Stimulated activated CD4-positive, alpha-beta T cell treated with anti-CD3 and anti-CD28 coated beads, Interleukin-2, amount 100 ng/mL, for 24 hours (primary cell): ENCODE results near the gene LIG3.
"Not testable (repeated sequence)": the region's sequence is repeated elsewhere in the genome, so short reads cannot be mapped to it uniquely, and the experiment has no call there.

Source experiments
- DNase-seq, 2 donors: peaks; one replicate each; pipeline ENCODE4 v3.0.0-alpha.2; 2020

LIG3 gene

DNA sequence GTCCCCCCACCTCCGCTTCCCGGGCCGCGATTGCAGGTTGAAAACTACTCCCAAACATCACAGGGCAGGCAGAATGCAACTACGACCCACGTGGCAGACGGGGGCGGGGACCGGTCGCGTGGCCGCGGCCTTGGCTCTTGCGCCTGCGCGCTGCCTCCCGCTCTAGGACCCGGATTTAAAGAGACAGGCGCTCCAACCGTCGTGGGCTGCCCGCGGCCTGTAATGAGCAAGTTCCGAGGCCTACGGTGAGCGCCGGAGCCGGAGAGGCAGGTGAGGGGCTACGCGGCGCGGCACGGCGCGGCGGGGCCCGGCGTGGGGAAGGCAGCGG lies at the start of gene LIG3:
Gene LIG3, plus strand, starts transcription at position 160 of the 328 bp plus-strand sequence. CDS start 2,494 bp downstream, outside the sequence.
- peak; percentile 95 to 96 for DNase-seq

DNA sequence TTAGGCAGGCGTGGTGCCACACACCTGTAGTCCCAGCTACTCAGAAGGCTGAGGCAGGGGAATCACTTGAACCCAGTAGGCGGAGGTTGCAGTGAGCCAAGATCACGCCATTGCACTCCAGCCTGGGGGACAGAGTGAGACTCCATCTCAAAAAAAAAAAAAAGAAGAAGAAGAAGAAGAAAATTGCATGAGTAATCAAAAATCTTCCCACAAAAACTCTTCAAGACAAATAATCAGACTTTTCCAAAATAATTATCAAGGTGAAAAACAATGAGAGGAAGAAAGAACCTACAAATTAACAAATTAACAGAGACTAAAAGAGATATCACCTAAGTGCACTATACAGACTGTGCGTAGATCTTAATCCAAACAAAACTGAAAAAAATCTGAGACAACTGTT lies 29.5 kb upstream of the LIG3 start:
- not testable (repeated sequence) for DNase-seq

DNA sequence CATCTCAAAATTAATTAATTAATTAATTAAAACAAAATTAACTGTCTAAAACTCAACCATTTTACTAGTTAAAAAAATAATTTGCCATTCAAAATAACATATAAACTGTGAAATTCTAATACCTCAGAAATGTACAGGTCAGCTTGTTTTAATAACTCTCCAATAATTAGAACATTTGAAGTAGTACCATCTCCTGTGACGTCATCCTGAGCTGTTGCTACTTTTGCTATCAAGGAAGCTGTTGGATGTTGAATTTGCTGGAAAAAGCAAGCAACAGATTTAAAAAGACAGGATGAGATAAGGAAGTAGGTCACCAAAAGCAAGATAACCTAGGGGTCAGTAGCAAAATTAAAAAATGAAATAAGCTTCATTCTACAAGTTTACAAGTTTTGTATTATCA lies 21.9 kb upstream of the LIG3 start:
- DNase-seq: no peak

DNA sequence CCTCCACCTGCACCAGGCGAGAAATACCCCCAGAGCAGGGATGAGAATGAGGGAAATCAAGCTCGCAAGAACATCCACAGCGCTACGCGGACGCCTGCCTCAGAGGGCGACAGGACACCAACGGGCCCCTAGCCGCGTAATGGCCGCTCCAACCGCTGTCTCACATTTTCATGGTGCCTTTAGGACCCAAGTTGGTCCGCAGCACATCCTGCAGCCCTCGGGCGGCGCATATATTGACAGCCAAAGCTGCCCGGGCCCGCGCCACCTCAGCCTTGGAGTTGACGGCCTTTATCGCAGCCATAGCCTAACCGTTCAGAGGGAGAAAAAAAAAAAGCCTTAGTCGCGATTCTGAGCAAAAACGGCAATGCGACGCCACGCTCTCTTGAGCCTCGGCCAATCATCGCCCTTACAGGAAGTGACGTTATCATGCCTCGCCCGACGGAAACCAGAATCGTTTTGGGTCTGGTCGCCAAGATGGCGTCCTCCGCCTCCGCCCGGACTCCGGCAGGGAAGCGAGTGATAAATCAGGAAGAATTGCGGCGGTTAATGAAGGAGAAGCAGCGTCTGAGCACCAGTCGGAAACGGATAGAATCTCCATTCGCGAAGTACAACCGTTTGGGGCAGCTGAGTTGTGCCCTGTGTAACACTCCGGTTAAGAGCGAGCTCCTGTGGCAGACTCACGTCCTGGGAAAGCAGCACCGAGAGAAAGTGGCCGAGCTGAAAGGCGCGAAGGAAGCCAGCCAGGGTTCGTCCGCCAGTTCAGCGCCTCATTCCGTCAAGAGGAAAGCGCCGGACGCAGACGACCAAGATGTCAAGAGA lies 19.0 kb upstream of the LIG3 start, which contains the start of the genes CCT6B and ZNF830:
Gene CCT6B, minus strand, starts transcription at position 368 of the 819 bp plus-strand sequence. Its CDS starts 67 bp downstream, at position 301.
Gene ZNF830, plus strand, starts transcription at position 448 of the 819 bp plus-strand sequence. Its CDS starts 27 bp downstream, at position 475.
- DNase-seq: peak; percentile 87 to 91

DNA sequence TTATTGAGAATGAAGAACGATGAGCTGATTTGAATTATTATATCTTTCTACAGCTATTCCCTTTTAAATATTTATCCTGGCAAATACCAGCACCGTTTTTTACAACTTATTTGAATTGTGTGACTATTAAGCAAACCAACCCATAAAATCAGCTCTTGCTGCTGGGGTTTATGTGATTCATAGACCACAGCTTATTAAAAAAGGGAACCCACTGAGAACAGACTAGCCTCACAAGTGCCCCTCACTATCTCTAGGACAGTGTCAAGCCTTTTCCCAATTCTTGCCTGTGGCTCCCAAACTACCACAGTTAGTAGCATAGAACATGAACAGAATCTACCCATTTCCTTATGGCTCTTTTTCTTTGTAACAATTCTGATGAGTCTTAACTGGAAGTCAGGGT lies 6.1 kb upstream of the LIG3 start:
- DNase-seq: no peak

DNA sequence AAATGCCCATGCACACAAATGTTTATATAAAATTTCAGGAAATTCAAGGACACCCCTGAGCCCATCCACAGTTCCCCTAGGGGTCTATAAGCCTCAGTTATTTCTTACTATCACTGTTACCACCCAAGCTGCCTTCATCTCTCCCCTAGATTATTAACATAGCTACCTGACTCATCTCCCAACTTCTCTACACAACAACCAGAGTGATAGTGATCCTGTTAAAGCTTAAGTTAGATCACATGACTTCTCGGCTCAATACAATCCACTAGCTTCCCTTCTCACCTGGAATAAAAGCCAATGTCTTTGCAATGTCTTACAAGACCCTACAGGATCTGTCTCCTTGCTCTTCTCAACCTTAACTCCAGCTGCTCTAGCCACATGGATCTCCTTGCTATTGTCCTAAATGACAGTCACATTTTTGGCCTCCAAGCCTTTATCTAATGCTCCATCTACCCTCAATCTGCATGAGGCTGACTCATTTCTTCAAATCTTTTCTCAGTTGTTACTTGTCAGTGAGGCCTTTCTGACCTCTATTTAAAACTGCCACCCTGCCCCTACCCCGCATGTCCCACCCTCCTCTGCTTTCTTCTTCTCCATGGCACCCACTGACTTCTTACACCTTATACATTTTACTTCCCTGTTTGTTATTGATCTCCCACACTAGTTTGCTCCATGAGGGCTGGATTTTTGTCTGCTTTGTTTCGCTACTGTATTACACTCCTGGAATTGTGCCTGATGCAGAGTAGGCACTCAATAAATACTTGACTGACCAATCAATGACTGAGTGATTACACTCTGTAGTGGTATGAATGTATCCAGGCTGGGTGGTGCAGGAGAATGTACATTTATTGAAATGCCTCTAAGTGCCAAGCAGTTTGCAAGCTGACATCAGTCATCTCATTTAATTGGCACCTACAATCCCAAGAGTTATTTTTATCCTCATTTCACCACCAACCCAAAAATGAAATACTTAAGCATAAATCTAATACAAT lies 5.2 kb upstream of the LIG3 start:
- no peak for DNase-seq

DNA sequence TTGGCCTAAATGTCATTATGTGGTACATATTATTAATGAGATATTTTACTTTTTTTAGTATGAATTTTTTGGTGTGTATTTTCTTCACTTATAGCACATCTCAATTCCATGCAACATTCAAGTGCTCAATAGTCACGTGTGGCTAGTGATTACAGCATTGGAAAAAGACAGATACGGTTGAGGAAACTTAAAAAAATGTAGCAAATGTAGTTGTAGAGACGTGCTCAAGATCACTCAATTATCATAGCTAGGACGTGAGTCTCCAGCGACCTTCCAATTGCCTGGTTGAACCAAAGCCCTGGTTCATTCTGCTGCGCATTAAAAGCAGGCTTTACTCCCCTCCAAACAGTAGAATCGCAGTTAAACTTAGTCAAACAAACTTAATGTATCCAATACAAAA lies 1.2 kb upstream of the LIG3 start:
- DNase-seq: no peak

DNA sequence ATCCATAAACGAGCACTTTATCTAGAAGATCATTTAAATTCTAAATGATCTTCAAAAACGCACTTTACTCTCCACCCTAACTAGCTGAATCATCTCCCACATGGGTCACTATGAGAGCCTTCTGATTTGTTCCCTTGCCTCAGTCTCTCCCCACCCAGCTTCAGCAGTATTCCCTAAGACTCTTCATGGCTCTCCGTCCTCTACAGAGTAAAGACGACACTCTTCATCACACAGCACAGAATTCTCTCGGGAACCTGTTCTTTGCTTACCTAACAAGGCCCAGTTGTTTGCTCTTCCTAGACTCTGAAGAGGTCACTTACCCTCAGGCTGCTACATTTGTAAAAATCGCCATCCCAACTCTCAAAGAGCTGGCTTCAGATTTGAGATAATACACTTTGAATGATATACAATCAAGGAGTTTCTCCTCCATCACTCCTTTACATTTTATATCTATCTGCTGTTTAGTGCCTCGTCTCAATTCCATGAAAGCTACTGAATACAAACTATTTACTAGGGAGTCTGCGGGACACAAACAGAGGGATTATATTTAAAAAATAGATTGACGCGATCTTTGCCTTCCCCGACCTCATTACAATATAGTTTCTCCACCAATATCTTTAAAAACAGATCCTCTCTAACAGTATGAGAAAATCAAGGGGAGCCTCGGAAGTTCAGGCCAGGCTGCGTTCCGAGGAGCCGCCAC lies 511 bp upstream of the LIG3 start:
- DNase-seq: no peak

DNA sequence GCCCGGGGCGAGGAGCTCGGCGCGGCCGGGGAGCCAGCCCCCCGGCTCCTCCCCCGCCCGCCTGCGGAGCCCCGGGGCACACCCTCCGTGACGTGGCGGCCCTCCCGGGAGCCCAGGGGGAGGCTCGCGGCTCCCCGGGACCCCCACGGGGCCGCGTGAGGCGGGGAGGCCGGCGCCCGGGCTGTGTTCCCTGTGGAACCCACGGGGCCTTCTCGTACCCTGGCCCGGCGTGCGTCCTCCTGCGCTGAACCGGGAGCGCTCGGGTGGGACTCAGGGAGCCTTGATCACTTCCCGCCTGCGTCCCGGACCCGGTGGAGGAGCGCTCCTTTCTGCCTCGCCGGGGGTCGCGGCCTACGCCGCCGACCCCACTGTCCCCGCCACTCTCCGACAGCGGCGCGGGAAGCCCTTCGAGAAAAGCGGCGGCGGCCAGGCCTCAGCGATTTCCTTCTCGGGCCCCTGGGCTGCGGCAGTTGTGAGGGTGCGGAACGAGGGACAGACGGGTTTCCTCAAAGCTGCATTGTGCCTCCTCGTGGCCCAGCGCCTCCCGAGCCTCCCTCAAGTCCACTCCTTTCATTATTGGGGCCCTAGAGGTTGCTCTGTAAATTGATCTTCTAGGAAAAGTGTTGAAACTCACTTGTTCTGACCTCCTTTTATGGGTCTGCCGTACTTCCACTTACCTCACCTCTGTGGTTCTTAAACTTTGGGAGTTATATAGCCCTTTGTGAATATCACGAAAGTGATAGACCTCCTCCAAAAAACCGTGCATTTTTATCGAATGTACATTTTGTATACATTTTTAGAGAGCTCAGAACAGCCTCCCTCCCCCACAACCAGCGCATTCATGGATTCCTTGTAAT lies 597 bp downstream of the LIG3 start:
- peak; percentile 74 to 78 for DNase-seq

DNA sequence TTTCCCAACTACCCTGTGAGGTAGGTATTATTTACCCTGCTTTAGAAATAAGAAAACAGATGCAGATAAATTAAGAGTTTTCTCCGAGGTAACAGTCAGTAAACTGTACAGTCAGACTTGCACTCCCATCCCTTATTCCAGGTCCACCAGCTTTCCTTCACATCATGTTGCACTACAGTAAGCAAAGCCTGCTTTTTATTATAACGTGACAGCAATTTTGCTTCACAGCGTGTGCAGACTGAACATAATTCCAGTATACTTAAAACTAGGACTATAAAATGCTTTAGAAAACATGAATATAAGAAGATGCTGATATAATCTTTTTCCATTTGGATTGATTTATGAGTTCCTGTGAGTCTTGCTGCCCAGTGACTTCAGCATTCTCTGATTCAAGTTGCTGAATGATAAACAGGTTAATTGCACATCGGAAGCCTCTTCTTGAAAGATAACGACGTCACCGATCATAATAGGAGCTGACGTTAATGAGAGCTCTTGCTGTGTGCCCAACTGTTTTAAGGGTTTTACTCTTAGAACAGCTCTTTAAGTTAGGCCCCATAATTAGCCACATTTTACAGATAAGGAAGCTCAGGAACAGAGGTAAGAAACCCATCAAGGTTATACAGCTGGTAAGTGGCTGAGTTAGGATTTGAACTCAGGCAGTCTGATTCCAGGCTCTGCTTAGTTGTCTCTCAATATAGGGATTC lies 1.4 kb downstream of the LIG3 start:
- DNase-seq: no peak

DNA sequence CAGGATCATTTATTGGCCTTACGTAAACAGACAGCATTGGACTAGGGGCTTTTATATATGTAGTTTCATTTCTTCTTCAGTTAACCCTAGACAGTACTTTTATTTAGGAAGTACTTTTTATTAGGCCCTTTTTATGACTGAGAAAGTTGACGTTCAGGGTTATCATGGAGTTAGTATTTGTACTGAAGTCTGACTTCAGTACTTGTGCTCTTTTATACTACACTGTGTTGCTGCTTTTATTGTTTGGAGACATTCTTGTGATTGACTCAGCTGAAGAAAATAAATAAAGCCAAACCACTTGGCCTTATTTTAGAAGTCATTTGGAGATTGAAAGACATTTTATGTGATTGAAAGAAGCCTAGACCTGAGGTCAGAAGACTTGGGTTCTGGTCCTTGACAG lies 6.9 kb downstream of the LIG3 start:
- no peak for DNase-seq

DNA sequence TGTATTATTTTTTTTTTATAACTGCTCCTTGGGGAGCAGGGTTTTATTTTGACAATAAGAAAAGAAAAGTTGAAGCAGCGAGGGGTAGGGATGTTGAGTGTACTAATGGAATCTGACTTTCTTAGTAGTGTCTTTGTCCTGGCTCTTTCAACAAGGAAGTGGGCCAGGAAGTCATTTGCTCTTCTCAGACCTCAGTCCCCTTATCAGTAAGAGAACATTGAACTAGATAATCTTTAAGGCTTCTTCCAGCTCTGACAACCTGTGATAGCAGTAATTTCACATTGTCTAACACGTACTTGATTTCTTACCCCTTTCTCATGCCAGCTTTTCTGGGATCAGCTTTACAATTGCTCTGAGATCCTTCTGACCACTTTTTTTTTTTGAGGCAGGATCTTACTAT lies 8.3 kb downstream of the LIG3 start:
- DNase-seq: no peak

DNA sequence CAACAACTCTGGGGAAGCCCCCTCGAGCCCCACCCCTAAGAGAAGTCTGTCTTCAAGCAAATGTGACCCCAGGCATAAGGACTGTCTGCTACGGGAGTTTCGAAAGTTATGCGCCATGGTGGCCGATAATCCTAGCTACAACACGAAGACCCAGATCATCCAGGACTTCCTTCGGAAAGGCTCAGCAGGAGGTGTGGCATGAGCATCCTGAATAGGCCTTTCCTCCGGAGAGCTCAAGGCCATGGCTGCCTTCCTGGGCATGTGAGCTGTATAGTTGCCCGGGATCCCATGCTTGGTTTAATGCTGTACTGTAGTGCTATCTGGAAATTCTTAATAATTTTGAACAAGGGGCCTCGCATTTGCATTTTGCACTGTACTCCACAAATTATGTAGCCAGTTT lies 9.2 kb downstream of the LIG3 start:
- DNase-seq: no peak

DNA sequence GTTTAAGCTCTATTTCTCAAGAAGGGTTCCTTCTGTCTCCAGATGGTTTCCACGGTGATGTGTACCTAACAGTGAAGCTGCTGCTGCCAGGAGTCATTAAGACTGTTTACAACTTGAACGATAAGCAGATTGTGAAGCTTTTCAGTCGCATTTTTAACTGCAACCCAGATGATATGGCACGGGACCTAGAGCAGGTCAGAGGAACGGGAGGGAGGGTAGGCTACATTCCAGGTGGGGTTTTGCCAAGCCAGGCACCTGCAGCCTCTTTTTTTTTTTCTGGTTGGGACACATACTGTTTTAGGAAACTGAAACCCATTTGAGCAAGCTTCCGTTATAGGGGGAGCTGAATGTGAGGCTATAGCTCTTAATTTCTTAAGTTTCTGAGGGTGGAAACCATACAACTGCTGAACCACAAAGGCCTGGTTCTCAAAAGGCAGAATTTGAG lies 10.6 kb downstream of the LIG3 start:
- DNase-seq: no peak

DNA sequence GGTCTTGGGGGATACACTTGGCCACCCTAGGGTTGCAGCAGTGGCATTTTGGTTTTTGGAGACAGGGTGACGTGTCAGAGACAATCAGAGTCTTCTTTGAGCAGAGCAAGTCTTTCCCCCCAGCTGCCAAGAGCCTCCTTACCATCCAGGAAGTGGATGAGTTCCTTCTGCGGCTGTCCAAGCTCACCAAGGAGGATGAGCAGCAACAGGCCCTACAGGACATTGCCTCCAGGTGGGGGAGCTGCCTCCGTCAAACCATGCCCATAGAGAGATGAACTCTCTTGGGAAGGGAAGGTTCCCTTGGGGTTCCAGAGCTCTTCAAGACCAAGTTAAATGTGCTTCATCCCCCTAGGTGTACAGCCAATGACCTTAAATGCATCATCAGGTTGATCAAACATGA lies 11.3 kb downstream of the LIG3 start:
- no peak for DNase-seq

DNA sequence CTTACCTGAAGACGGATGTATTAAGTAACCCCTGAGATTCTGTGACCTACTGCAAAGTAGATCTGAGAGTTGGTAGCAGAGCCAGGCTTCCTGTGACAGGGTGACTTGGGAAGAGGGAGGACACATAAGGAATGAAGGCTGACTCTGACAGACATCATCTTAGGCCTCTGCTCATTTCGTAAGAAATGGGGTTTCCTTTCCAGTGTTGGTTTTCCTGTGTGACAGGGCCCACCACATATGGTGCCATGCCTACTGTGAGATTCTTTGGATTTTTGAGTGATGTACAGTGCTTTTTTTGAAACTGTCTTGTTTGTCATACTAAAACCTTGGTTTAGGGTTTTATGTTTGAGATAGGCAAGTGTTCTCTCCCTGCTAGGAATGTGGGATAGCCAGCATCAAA lies 12.7 kb downstream of the LIG3 start:
- DNase-seq: no peak

DNA sequence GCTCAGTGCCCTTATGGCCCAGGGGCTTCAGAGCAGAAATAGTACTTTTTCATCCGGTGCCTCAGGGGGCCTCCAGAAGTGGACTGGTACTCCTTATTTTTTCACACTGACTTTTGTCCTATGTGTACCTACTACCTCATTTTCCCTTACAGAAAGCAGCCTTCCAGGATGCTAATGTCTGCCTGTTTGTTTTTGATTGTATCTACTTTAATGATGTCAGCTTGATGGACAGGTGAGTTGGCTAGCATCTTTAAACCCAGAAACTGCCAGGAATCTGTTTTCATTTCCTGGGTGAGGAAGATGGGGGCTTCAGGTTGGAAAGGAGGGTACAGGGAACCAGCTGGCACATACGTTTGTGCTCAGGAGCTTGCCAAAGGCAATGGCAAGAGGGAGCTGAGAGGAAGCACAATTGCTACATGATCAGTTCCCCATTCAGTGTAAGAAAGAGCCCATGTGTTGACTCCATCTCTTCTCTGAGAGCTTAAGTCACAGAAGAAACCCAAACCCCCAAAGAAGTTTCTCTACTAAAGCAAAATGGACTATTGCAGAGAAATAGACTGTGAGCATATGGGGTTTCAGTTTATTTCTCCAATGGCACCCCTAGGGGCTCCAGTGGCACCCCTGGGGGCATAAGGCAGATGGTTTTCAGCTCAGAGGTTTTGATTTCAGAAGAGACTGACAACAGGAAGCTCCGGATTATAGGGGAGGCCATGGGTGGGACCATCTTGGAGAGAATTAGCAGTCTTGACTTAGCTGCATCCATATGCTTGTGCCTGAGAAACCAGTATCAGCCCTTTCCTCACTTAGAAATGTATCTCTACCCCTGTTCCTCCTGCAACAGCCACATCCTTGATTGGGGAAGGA lies 16.3 kb downstream of the LIG3 start:
- no peak for DNase-seq

DNA sequence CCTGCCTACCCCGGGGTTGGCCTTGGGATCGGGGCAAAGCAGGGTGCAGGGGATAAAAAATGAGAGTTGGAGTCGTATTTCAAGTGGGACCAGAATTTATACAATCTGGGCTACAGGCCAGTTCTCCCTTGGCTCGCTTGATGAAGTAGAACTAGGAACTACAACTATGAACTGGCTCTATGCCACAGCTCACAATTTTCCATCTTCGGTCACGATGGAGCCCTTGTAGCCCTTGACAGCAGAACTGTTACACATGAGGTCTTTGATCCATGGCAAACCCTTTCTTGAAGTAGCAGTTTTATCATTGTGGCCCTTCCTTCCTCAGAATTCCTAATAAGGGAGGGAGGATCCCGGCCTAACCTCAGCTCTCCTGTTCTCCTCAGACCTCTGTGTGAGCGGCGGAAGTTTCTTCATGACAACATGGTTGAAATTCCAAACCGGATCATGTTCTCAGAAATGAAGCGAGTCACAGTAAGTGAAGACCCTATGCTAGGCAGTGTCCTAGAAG lies 17.1 kb downstream of the LIG3 start:
- no peak for DNase-seq

DNA sequence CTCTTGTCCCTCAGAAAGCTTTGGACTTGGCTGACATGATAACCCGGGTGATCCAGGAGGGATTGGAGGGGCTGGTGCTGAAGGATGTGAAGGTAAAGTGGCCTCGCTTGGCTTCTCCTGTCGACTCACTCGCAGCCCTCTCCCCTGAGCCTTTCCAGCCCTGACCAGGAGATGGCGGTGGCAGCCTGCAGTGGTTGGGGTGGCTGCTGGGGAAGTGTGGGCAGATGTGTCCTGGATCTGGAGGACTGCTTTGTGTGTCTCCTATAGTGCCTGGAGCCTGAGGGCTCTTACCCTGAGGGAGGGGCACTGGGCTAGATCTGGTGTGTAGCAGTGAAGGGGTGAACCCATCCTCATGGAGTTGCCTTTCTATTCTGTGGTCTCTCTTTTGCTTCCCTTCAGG lies 17.9 kb downstream of the LIG3 start:
- DNase-seq: peak; percentile 79 to 80

DNA sequence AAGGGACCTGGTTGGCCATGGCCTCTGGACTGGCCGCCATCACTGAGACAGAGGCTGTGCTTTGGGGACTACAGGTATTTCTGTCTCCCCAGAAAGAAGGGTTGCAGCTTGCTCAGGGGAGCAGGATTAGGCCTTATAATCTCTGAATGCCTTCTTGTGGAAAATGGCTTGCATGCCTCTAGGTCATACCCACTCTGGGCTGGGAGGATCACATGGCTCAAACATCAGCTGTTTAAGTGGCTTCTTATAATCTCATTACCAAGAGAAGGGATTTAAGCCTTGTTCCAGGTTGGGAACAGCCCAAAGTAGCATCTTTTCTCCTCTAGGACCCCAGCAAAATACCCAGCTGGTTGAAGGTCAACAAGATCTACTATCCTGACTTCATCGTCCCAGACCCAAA lies 19.1 kb downstream of the LIG3 start:
- DNase-seq: no peak
